HEK293 (cell line): Measurements from ENCODE around the gene CNKSR3.

ENCODE experiments used
- CTCF ChIA-PET: fragments of 350-600 bp; formaldehyde crosslinking; extraction: SDS; loops from one replicate; lab custom pipeline; 2021; ENCODE audit warnings: antibody characterized with exemption; lab: Yijun Ruan, JAX
- POLR2A ChIA-PET: fragments of 300-600 bp; formaldehyde crosslinking; extraction: SDS; loops from one replicate; lab custom pipeline; 2020; ENCODE audit warnings: antibody characterized with exemption, inconsistent platforms; lab: Yijun Ruan, JAX
- H3K27ac ChIP-seq: fragments of 200-500 bp; sonication (Bioruptor generic); 2 replicates; pipeline ENCODE4 v1.5.1; 2014; ENCODE audit warnings: low read depth, low read length, control low read depth, inconsistent platforms; ENCODE audit errors: extremely low read depth
- H3K36me3 ChIP-seq, 2 experiments: fragments of 200-500 bp in 1 of 2; sonication (Bioruptor generic) in 1 of 2; 1 replicate in 1 of 2; 2 replicates in 1 of 2; pipeline ENCODE4 v1.5.1; 2014 to 2017; ENCODE audit warnings: inconsistent platforms in 2 of 2, low read length in 2 of 2; ENCODE audit not compliant: control insufficient read depth in 2 of 2, insufficient read depth in 1 of 2
- H3K4me1 ChIP-seq: fragments of 200-500 bp; sonication (Bioruptor generic); 2 replicates; pipeline ENCODE4 v1.5.1; 2014; ENCODE audit warnings: mild to moderate bottlenecking, low read length, inconsistent platforms; ENCODE audit not compliant: control insufficient read depth, insufficient read depth
- H3K4me3 ChIP-seq: 2 replicates; pipeline ENCODE4 v1.5.1; 2011; ENCODE audit warnings: low read depth, mild to moderate bottlenecking, control low read depth, low read length, moderate library complexity
- H3K9me3 ChIP-seq: fragments of 200-500 bp; sonication (Bioruptor generic); 2 replicates; pipeline ENCODE4 v1.5.1; 2014; ENCODE audit warnings: low read depth, low read length, inconsistent platforms; ENCODE audit not compliant: control insufficient read depth, insufficient read depth
- ELK4 ChIP-seq: IDR thresholded peaks from 2 replicates; pipeline ENCODE4 v1.6.1; 2011; ENCODE audit warnings: mild to moderate bottlenecking, low read depth, low read length, borderline replicate concordance
- GLI2 ChIP-seq: fragments of 450-650 bp; formaldehyde crosslinking; IDR thresholded peaks from 2 replicates; pipeline ENCODE4; 2017; ENCODE audit warnings: missing biosample characterization, missing genetic modification characterization, low read depth, borderline replicate concordance
- INSM2 ChIP-seq: fragments of 450-650 bp; formaldehyde crosslinking; IDR thresholded peaks from 2 replicates; pipeline ENCODE4 v1.5.1; 2016; ENCODE audit warnings: missing biosample characterization, missing genetic modification characterization
- PRDM2 ChIP-seq: fragments of 450-650 bp; formaldehyde crosslinking; IDR thresholded peaks from 2 replicates; pipeline ENCODE4 v1.5.1; 2016; ENCODE audit warnings: missing biosample characterization, missing genetic modification characterization, borderline replicate concordance
- RBAK ChIP-seq: fragments of 450-650 bp; formaldehyde crosslinking; IDR thresholded peaks from 2 replicates; pipeline ENCODE4 v1.5.1; 2016; ENCODE audit warnings: missing biosample characterization, missing genetic modification characterization
- SP2 ChIP-seq: fragments of 450-650 bp; formaldehyde crosslinking; IDR thresholded peaks from 2 replicates; pipeline ENCODE4 v1.5.1; 2016; ENCODE audit warnings: missing biosample characterization, missing genetic modification characterization
- ZBTB48 ChIP-seq: fragments of 450-650 bp; formaldehyde crosslinking; IDR thresholded peaks from 2 replicates; pipeline ENCODE4 v1.5.1; 2016; ENCODE audit warnings: missing biosample characterization, missing genetic modification characterization
- ZNF133 ChIP-seq: fragments of 450-650 bp; formaldehyde crosslinking; IDR thresholded peaks from 2 replicates; pipeline ENCODE4 v1.5.1; 2016; ENCODE audit warnings: missing biosample characterization, missing genetic modification characterization
- ZNF184 ChIP-seq: fragments of 450-650 bp; IDR thresholded peaks from 2 replicates; pipeline ENCODE4 v1.5.1; 2018; ENCODE audit warnings: missing biosample characterization, mild to moderate bottlenecking, missing genetic modification characterization
- ZNF223 ChIP-seq: fragments of 450-650 bp; formaldehyde crosslinking; IDR thresholded peaks from 2 replicates; pipeline ENCODE4 v1.5.1; 2016; ENCODE audit warnings: missing biosample characterization, missing genetic modification characterization
- ZNF23 ChIP-seq: fragments of 450-650 bp; formaldehyde crosslinking; IDR thresholded peaks from 2 replicates; pipeline ENCODE4 v1.5.1; 2016; ENCODE audit warnings: missing biosample characterization, missing genetic modification characterization, borderline replicate concordance
- ZNF292 ChIP-seq: fragments of 450-650 bp; formaldehyde crosslinking; IDR thresholded peaks from 2 replicates; pipeline ENCODE4 v1.5.1; 2016; ENCODE audit warnings: low read depth, missing biosample characterization, missing genetic modification characterization, borderline replicate concordance
- ZNF423 ChIP-seq: fragments of 450-650 bp; formaldehyde crosslinking; IDR thresholded peaks from 2 replicates; pipeline ENCODE4 v1.5.1; 2016; ENCODE audit warnings: missing biosample characterization, missing genetic modification characterization
- ZNF426 ChIP-seq: fragments of 450-650 bp; formaldehyde crosslinking; IDR thresholded peaks from 2 replicates; pipeline ENCODE4 v1.5.1; 2017; ENCODE audit warnings: missing biosample characterization, missing genetic modification characterization, mild to moderate bottlenecking, inconsistent platforms, moderate library complexity
- ZNF501 ChIP-seq: fragments of 450-650 bp; formaldehyde crosslinking; IDR thresholded peaks from 2 replicates; pipeline ENCODE4 v1.5.1; 2016; ENCODE audit warnings: missing biosample characterization, missing genetic modification characterization
- ZNF660 ChIP-seq: fragments of 450-650 bp; IDR thresholded peaks from 2 replicates; pipeline ENCODE4 v1.5.1; 2018; ENCODE audit warnings: missing biosample characterization, mild to moderate bottlenecking, missing genetic modification characterization
- ZNF776 ChIP-seq: fragments of 450-650 bp; formaldehyde crosslinking; IDR thresholded peaks from 2 replicates; pipeline ENCODE4 v1.5.0; 2017; ENCODE audit warnings: missing biosample characterization, missing genetic modification characterization, borderline replicate concordance
- ZNF837 ChIP-seq: fragments of 450-650 bp; formaldehyde crosslinking; IDR thresholded peaks from 2 replicates; pipeline ENCODE4 v1.5.1; 2016; ENCODE audit warnings: missing biosample characterization, missing genetic modification characterization
- ZSCAN30 ChIP-seq: fragments of 450-650 bp; IDR thresholded peaks from 2 replicates; pipeline ENCODE4 v1.5.1; 2018; ENCODE audit warnings: missing biosample characterization, mild to moderate bottlenecking, missing genetic modification characterization, moderate library complexity
- TF ChIP-seq, protein P1 (sequence below): fragments of 450-650 bp; formaldehyde crosslinking; IDR thresholded peaks from 2 replicates; pipeline ENCODE4 v1.5.1; 2016; ENCODE audit warnings: missing biosample characterization, missing genetic modification characterization
- TF ChIP-seq, protein P2 (sequence below): fragments of 450-650 bp; formaldehyde crosslinking; IDR thresholded peaks from 2 replicates; pipeline ENCODE4 v1.5.1; 2016; ENCODE audit warnings: missing biosample characterization, missing genetic modification characterization

The CNKSR3 gene

GRCh38 chr6:154518396-154518795, 7.9 kb upstream of the CNKSR3 start:
- TF ChIP-seq ZBTB48, result no peak
- no peak for TF ChIP-seq ZNF660 (tag by site-specific recombination)
- no peak for TF ChIP-seq ZNF501 (tag by site-specific recombination)
- TF ChIP-seq ZNF133 (tag by site-specific recombination), result no peak
- TF ChIP-seq, protein P1, sequence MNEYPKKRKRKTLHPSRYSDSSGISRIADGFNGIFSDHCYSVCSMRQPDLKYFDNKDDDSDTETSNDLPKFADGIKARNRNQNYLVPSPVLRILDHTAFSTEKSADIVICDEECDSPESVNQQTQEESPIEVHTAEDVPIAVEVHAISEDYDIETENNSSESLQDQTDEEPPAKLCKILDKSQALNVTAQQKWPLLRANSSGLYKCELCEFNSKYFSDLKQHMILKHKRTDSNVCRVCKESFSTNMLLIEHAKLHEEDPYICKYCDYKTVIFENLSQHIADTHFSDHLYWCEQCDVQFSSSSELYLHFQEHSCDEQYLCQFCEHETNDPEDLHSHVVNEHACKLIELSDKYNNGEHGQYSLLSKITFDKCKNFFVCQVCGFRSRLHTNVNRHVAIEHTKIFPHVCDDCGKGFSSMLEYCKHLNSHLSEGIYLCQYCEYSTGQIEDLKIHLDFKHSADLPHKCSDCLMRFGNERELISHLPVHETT (tag by site-specific recombination), result no peak
- TF ChIP-seq, protein P2, sequence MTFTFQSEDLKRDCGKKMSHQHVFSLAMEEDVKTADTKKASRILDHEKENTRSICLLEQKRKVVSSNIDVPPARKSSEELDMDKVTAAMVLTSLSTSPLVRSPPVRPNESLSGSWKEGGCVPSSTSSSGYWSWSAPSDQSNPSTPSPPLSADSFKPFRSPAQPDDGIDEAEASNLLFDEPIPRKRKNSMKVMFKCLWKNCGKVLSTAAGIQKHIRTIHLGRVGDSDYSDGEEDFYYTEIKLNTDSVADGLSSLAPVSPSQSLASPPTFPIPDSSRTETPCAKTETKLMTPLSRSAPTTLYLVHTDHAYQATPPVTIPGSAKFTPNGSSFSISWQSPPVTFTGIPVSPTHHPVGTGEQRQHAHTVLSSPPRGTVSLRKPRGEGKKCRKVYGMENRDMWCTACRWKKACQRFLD (tag by site-specific recombination), result no peak
- TF ChIP-seq ZNF292 (tag by site-specific recombination), result no peak
- TF ChIP-seq ZSCAN30 (tag by site-specific recombination), result no peak
- no peak for TF ChIP-seq ELK4
- TF ChIP-seq SP2 (tag by site-specific recombination), result no peak
- no peak for TF ChIP-seq GLI2 (tag by site-specific recombination)
- TF ChIP-seq RBAK, result no peak
- TF ChIP-seq ZNF223 (tag by site-specific recombination), result no peak
- TF ChIP-seq ZNF23 (tag by site-specific recombination), result no peak
- TF ChIP-seq ZNF776 (tag by site-specific recombination), result no peak
- TF ChIP-seq ZNF426 (tag by site-specific recombination), result no peak
- TF ChIP-seq, all 188 proteins: peak for 0
- ChIA-PET CTCF (interaction anchor here (0.8 kb wide), 1 partner anchor 110 kb away, joined by 3 read pairs; no protein-coding TSS in a partner anchor), POLR2A (no interaction called here)
- Histone ChIP-seq H3K4me3 (no peak overlapping the region), H3K27ac (no peak overlapping the region), H3K4me1 (peaks cover 4% of the 10 kb centered on the region; the same call in 1 of the 2 replicates), H3K36me3 (no peaks in the 10 kb centered on the region), H3K9me3 (no peaks in the 10 kb centered on the region)

DNA sequence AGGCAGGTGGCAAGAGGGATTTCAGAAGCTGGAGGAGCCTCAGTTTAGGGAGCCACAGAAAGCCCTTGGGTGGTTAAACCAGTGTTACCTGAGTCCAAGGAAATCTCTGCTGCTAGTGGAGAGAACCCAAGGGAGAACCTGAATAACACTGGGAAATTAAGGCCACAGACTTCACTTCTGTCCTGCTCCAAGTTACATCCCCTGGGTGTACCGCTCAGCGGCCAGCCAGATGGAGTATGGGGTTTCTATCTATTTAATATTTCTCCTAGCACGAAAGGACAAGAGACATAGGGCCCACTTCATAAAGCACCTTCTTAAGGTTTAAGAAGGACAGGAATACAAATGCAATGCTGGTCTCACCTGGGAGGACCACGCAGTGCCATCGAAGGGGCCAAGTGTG, 5.8 kb upstream of the CNKSR3 start:
- POLR2A ChIA-PET, result interaction anchor here (1.4 kb wide), 1 partner anchor 26 kb away, joined by 4 read pairs; no protein-coding TSS in a partner anchor

More for the DNA sequence above, 5.8 kb upstream of the CNKSR3 start:
- Histone ChIP-seq H3K9me3 (no peaks in the 10 kb centered on the region), H3K4me1 (peaks cover 4% of the 10 kb centered on the region; the same call in 1 of the 2 replicates), H3K36me3 (no peaks in the 10 kb centered on the region), H3K27ac (no peak overlapping the region), H3K4me3 (no peak overlapping the region)
- TF ChIP-seq ZNF837 (tag by site-specific recombination) (no peak), ZNF423 (tag by site-specific recombination) (no peak), PRDM2 (tag by site-specific recombination) (no peak), INSM2 (tag by site-specific recombination) (no peak), ZNF184 (tag by site-specific recombination) (no peak)
- CTCF ChIA-PET, result interaction anchor here (0.8 to 4.1 kb wide), 5 partner anchors 9 to 146 kb away, joined by 3 to 30 read pairs (median 4); no protein-coding TSS in a partner anchor
